ENCODE measurements around the gene ERCC6.

Gene ERCC6
- long read RNA-seq, full-length matches to known transcripts = 9 of 26 reads
- long read RNA-seq, partial matches to known transcripts = 1 of 26 reads
- long read RNA-seq, other reads (novel, unspliced or antisense) = 16 of 26 reads

DNA sequence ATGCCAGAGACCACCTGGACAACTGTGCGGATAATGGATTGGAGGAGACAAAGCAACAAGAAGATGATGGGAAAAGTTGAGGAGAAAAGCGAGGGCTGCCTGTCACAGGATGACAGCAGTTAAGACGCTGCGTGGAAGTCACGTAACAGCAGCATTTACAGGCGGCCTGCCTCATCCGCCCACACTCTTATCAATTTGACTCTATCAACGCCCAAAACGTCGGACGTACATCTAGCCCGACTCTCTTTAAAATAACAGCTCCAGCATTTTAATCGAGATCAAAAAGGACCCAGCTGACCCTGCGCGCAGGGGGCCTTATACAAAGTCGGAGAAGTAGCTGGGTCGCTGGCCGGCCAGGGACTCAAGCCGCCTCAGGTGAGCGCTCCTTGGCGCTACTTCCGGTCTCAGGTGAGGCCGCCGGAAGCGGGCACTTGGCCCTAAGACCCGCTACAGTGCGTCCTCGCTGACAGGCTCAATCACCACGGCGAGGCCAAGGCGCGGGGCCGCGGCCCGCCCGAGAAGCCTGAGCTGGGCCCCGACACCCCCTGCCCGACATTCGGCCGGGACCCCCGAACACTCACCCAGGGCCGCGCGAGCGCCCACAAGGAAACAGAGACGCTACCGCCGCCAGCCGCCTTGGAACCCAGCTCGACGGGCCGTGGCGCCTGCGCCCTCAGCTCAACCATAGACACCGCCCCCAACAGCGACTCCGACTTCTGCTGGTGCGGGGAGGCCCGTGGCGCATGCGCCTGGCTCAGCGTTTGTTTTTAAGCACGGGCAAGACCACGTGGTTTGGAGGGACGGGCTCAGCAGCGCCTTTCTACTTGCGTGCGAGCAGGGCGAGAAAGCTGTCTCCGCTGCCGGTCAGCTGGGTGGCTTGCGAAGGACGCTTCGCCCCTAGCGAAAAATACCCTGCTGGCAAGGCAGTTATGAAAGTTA is at the start of gene ERCC6:
TSS of gene ERCC6 (minus strand) at position 741 of the 939 bp plus-strand sequence.
- Histone ChIP-seq H3K27ac (replicated peaks) (peak within 1 kb of the TSS; percentile 80), H3K27me3 (ENCODE audit: insufficient read depth, poor library complexity, severe bottlenecking) (no peaks in the 10 kb centered on the region), H3K4me3 (replicated peaks; ENCODE audit: insufficient read depth, low read length) (peak within 1 kb of the TSS; percentile 70)
- DNase-seq (ENCODE audit: low read depth in 1 of 2, low spot score in 1 of 2) = peak; percentile 96 to 98
- TF ChIP-seq SPI1 (IDR thresholded peaks at IDR 0.05; ENCODE audit: borderline replicate concordance, low read depth) (no peak), POLR2AphosphoS5 (IDR thresholded peaks at IDR 0.05; ENCODE audit: low read depth) (peak; percentile 57; the same call in 1 of the 2 replicates), GABPA (IDR thresholded peaks at IDR 0.05; ENCODE audit: low read depth) (peak; percentile 64; the same call in 1 of the 2 replicates)
- TF ChIP-seq, protein P1, sequence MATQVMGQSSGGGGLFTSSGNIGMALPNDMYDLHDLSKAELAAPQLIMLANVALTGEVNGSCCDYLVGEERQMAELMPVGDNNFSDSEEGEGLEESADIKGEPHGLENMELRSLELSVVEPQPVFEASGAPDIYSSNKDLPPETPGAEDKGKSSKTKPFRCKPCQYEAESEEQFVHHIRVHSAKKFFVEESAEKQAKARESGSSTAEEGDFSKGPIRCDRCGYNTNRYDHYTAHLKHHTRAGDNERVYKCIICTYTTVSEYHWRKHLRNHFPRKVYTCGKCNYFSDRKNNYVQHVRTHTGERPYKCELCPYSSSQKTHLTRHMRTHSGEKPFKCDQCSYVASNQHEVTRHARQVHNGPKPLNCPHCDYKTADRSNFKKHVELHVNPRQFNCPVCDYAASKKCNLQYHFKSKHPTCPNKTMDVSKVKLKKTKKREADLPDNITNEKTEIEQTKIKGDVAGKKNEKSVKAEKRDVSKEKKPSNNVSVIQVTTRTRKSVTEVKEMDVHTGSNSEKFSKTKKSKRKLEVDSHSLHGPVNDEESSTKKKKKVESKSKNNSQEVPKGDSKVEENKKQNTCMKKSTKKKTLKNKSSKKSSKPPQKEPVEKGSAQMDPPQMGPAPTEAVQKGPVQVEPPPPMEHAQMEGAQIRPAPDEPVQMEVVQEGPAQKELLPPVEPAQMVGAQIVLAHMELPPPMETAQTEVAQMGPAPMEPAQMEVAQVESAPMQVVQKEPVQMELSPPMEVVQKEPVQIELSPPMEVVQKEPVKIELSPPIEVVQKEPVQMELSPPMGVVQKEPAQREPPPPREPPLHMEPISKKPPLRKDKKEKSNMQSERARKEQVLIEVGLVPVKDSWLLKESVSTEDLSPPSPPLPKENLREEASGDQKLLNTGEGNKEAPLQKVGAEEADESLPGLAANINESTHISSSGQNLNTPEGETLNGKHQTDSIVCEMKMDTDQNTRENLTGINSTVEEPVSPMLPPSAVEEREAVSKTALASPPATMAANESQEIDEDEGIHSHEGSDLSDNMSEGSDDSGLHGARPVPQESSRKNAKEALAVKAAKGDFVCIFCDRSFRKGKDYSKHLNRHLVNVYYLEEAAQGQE (IDR thresholded peaks at IDR 0.05; ENCODE audit: insufficient replicate concordance, low read depth) = no peak
- TF ChIP-seq, protein P2, sequence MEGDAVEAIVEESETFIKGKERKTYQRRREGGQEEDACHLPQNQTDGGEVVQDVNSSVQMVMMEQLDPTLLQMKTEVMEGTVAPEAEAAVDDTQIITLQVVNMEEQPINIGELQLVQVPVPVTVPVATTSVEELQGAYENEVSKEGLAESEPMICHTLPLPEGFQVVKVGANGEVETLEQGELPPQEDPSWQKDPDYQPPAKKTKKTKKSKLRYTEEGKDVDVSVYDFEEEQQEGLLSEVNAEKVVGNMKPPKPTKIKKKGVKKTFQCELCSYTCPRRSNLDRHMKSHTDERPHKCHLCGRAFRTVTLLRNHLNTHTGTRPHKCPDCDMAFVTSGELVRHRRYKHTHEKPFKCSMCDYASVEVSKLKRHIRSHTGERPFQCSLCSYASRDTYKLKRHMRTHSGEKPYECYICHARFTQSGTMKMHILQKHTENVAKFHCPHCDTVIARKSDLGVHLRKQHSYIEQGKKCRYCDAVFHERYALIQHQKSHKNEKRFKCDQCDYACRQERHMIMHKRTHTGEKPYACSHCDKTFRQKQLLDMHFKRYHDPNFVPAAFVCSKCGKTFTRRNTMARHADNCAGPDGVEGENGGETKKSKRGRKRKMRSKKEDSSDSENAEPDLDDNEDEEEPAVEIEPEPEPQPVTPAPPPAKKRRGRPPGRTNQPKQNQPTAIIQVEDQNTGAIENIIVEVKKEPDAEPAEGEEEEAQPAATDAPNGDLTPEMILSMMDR (IDR thresholded peaks at IDR 0.05; ENCODE audit: insufficient read depth, low read length) = no peak

DNA sequence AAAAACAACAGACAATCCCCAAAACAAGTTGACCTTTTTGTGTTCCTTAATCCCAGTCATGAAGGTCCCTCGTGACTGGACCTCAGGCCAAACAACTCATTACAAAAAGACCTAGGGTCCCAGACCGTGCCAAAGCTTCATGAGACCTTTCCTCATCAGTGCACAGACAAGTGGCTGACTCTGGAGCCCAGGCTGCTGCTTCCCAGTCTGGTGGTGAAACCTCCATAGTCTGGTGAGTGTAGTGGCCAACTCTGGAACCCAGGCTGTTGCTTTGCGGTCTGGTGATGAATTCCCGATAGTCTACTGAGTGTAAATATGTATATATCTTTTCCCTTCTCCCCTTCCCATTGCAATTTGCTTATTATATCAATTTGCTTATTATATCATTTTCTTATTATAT is 49.1 kb upstream of the ERCC6 start:
- no peaks in the 10 kb centered on the region for H3K27me3 ChIP-seq (ENCODE audit: insufficient read depth, poor library complexity, severe bottlenecking)
- DNase-seq (ENCODE audit: low read depth in 1 of 2, low spot score in 1 of 2) = no peak
- H3K27ac ChIP-seq (replicated peaks) = no peak overlapping the region
- TF ChIP-seq POLR2AphosphoS5 (IDR thresholded peaks at IDR 0.05; ENCODE audit: low read depth) (no peak), SPI1 (IDR thresholded peaks at IDR 0.05; ENCODE audit: borderline replicate concordance, low read depth) (no peak), GABPA (IDR thresholded peaks at IDR 0.05; ENCODE audit: low read depth) (no peak)
- TF ChIP-seq, protein P1 (IDR thresholded peaks at IDR 0.05; ENCODE audit: insufficient replicate concordance, low read depth) = no peak
- TF ChIP-seq, protein P2 (IDR thresholded peaks at IDR 0.05; ENCODE audit: insufficient read depth, low read length) = no peak
- H3K4me3 ChIP-seq (replicated peaks; ENCODE audit: insufficient read depth, low read length) = no peak overlapping the region

DNA sequence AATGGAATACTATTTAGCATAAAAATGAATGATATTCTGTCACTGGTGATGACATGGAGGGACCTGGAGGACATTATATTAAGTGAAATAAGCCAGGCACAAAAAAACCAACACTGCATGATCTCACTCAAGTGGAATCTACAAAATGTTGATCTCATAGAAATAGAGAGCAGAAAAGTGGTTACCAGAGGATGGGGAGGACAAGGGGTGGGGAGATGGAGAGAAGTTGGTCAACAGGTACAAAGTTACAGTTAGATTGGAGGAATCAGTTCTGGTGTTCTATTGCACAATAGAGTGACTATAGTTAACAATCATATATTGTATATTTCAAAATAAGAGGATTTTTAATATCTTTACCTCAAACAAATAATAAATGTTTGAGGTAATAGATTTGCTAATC is 46.5 kb upstream of the ERCC6 start:
- Histone ChIP-seq H3K27me3 (ENCODE audit: insufficient read depth, poor library complexity, severe bottlenecking) (no peaks in the 10 kb centered on the region), H3K4me3 (replicated peaks; ENCODE audit: insufficient read depth, low read length) (no peak overlapping the region), H3K27ac (replicated peaks) (no peak overlapping the region)
- DNase-seq (ENCODE audit: low read depth in 1 of 2, low spot score in 1 of 2) = no peak
- TF ChIP-seq GABPA (IDR thresholded peaks at IDR 0.05; ENCODE audit: low read depth) (no peak), POLR2AphosphoS5 (IDR thresholded peaks at IDR 0.05; ENCODE audit: low read depth) (no peak), SPI1 (IDR thresholded peaks at IDR 0.05; ENCODE audit: borderline replicate concordance, low read depth) (no peak)
- TF ChIP-seq, protein P2 (IDR thresholded peaks at IDR 0.05; ENCODE audit: insufficient read depth, low read length) = no peak
- TF ChIP-seq, protein P1 (IDR thresholded peaks at IDR 0.05; ENCODE audit: insufficient replicate concordance, low read depth) = no peak

Data from HL-60 (cell line).